ENCODE results near the gene NXPH1. TPM values are rescaled to one million over a fixed set of nuclear protein-coding genes. Genes with fewer than 3 reads are reported as not detected.

NXPH1 gene
- total RNA-seq, 1 experiment from 2014 or later: 1.2 TPM

- Mint-ChIP-seq H3K27me3 (ENCODE audit: insufficient read depth, unreplicated experiment) (peaks cover 10% of the 10 kb centered on the region), H3K9me3 (ENCODE audit: unreplicated experiment) (no peaks in the 10 kb centered on the region), H3K27ac (ENCODE audit: unreplicated experiment) (no peak overlapping the region), H3K36me3 (ENCODE audit: insufficient read depth, unreplicated experiment) (no peaks in the 10 kb centered on the region), H3K4me1 (ENCODE audit: low read depth, unreplicated experiment) (no peaks in the 10 kb centered on the region), H3K4me3 (ENCODE audit: unreplicated experiment) (no peak overlapping the region)
- Histone ChIP-seq H3K36me3 (ENCODE audit: control insufficient read depth, insufficient read depth, low read length) (no peaks in the 10 kb centered on the region), H3K4me1 (no peaks in the 10 kb centered on the region), H3K9me3 (no peaks in the 10 kb centered on the region), H3K4me3 (ENCODE audit: low read depth, low read length) (no peak overlapping the region), H3K27me3 (replicated peaks; ENCODE audit: control insufficient read depth, insufficient read depth, low read length) (no peaks in the 10 kb centered on the region)
- POLR2A ChIA-PET: no interaction called here
- CTCF ChIA-PET: no interaction called here
- intact Hi-C loops (cut with micrococcal nuclease; ENCODE audit: unreplicated experiment): no loop called here
- DNase-seq: no peak
- no peak for TF ChIP-seq CTCF (IDR thresholded peaks at IDR 0.05; ENCODE audit: insufficient read depth in 1 of 2, low read depth in 1 of 2, low read length in 1 of 2, severe bottlenecking in 1 of 2, unreplicated experiment in 1 of 2)
- BruUV-seq (replicated peaks): no TSS peak
These were observed 345.1 kb downstream of the NXPH1 start for GRCh38 chr7:8778459-8778858.

- no peak for TF ChIP-seq CTCF (IDR thresholded peaks at IDR 0.05; ENCODE audit: insufficient read depth in 1 of 2, low read depth in 1 of 2, low read length in 1 of 2, severe bottlenecking in 1 of 2, unreplicated experiment in 1 of 2)
- no peak for DNase-seq
- intact Hi-C loops (cut with micrococcal nuclease; ENCODE audit: unreplicated experiment): no loop called here
- Mint-ChIP-seq H3K4me3 (ENCODE audit: unreplicated experiment) (no peak overlapping the region), H3K27me3 (ENCODE audit: insufficient read depth, unreplicated experiment) (peaks cover 5% of the 10 kb centered on the region), H3K4me1 (ENCODE audit: low read depth, unreplicated experiment) (no peaks in the 10 kb centered on the region), H3K27ac (ENCODE audit: unreplicated experiment) (no peak overlapping the region), H3K36me3 (ENCODE audit: insufficient read depth, unreplicated experiment) (no peaks in the 10 kb centered on the region), H3K9me3 (ENCODE audit: unreplicated experiment) (no peaks in the 10 kb centered on the region)
- no TSS peak for BruUV-seq (replicated peaks)
- no peak overlapping the region for H3K4me3 ChIP-seq (ENCODE audit: low read depth, low read length)
- H3K36me3 ChIP-seq (ENCODE audit: control insufficient read depth, insufficient read depth, low read length): no peaks in the 10 kb centered on the region
- ChIA-PET POLR2A (no interaction called here), CTCF (no interaction called here)
- no peaks in the 10 kb centered on the region for H3K27me3 ChIP-seq (replicated peaks; ENCODE audit: control insufficient read depth, insufficient read depth, low read length)
- no peaks in the 10 kb centered on the region for H3K4me1 ChIP-seq
- H3K9me3 ChIP-seq: no peaks in the 10 kb centered on the region
These were observed 347.8 kb downstream of the NXPH1 start for GRCh38 chr7:8781166-8781565.

GRCh38 chr7:8783229-8783628, 349.8 kb downstream of the NXPH1 start:
- intact Hi-C loops (cut with micrococcal nuclease; ENCODE audit: unreplicated experiment): no loop called here
- Mint-ChIP-seq H3K4me1 (ENCODE audit: low read depth, unreplicated experiment) (no peaks in the 10 kb centered on the region), H3K27me3 (ENCODE audit: insufficient read depth, unreplicated experiment) (peaks cover 9% of the 10 kb centered on the region)

More at GRCh38 chr7:8783229-8783628, 349.8 kb downstream of the NXPH1 start:
- H3K36me3 Mint-ChIP-seq (ENCODE audit: insufficient read depth, unreplicated experiment): no peaks in the 10 kb centered on the region
- no peaks in the 10 kb centered on the region for H3K36me3 ChIP-seq (ENCODE audit: control insufficient read depth, insufficient read depth, low read length)
- no peaks in the 10 kb centered on the region for H3K9me3 ChIP-seq
- no TSS peak for BruUV-seq (replicated peaks)
- no peak overlapping the region for H3K4me3 Mint-ChIP-seq (ENCODE audit: unreplicated experiment)
- H3K4me3 ChIP-seq (ENCODE audit: low read depth, low read length): no peak overlapping the region
- no peak for DNase-seq
- TF ChIP-seq CTCF (IDR thresholded peaks at IDR 0.05; ENCODE audit: insufficient read depth in 1 of 2, low read depth in 1 of 2, low read length in 1 of 2, severe bottlenecking in 1 of 2, unreplicated experiment in 1 of 2): no peak
- no peak overlapping the region for H3K27ac Mint-ChIP-seq (ENCODE audit: unreplicated experiment)
- ChIA-PET POLR2A (no interaction called here), CTCF (no interaction called here)
- H3K27me3 ChIP-seq (replicated peaks; ENCODE audit: control insufficient read depth, insufficient read depth, low read length): no peaks in the 10 kb centered on the region; the same call in 1 of the 2 replicates
- no peaks in the 10 kb centered on the region for H3K9me3 Mint-ChIP-seq (ENCODE audit: unreplicated experiment)
- H3K4me1 ChIP-seq: no peaks in the 10 kb centered on the region

All from Caco-2 (cell line).